Stromal cell of bone marrow (primary cell): ENCODE data around the gene TCERG1L.
"Not testable (repeated sequence)": the region's sequence is repeated elsewhere in the genome, so short reads cannot be mapped to it uniquely, and the experiment has no call there.

Source experiments
- DNase-seq: peaks from one replicate; pipeline ENCODE4 v3.0.0-alpha.2; 2012; ENCODE audit warnings: low read depth

The TCERG1L gene

GRCh38 chr10:131143425-131144165, 167.9 kb downstream of the TCERG1L start:
- DNase-seq = no peak

- no peak for DNase-seq
Observed at GRCh38 chr10:131142517-131143380, 168.8 kb downstream of the TCERG1L start.

- no peak for DNase-seq
Observed at GRCh38 chr10:131141645-131142516, 169.6 kb downstream of the TCERG1L start.

GRCh38 chr10:131141207-131141606, 170.3 kb downstream of the TCERG1L start:
- DNase-seq = no peak

- no peak for DNase-seq
Observed at GRCh38 chr10:131140606-131141005, 170.9 kb downstream of the TCERG1L start.

- DNase-seq = no peak
Observed at GRCh38 chr10:131137223-131137622, 174.3 kb downstream of the TCERG1L start.

- DNase-seq = not testable (repeated sequence)
Observed at GRCh38 chr10:131136336-131136735, 175.2 kb downstream of the TCERG1L start.

- no peak for DNase-seq
Observed at GRCh38 chr10:131135716-131136115, 175.8 kb downstream of the TCERG1L start.

- DNase-seq = no peak
Observed at GRCh38 chr10:131134651-131135050, 176.9 kb downstream of the TCERG1L start.

- DNase-seq = no peak
Observed at GRCh38 chr10:131134001-131134576, 177.4 kb downstream of the TCERG1L start.

- DNase-seq = no peak
Observed at GRCh38 chr10:131132681-131133080, 178.8 kb downstream of the TCERG1L start.

- no peak for DNase-seq
Observed at GRCh38 chr10:131131726-131132591, 179.6 kb downstream of the TCERG1L start.

GRCh38 chr10:131130025-131130424, 181.5 kb downstream of the TCERG1L start:
- no peak for DNase-seq

GRCh38 chr10:131129544-131129943, 182.0 kb downstream of the TCERG1L start:
- DNase-seq = no peak

GRCh38 chr10:131128731-131129130, 182.8 kb downstream of the TCERG1L start:
- DNase-seq = no peak

GRCh38 chr10:131127610-131128009, 183.9 kb downstream of the TCERG1L start:
- DNase-seq = no peak

- DNase-seq = no peak
Observed at GRCh38 chr10:131127138-131127589, 184.4 kb downstream of the TCERG1L start.

- no peak for DNase-seq
Observed at GRCh38 chr10:131126321-131127137, 185.0 kb downstream of the TCERG1L start.

- DNase-seq = no peak
Observed at GRCh38 chr10:131125511-131126225, 185.9 kb downstream of the TCERG1L start.
